NCI-H510A treated with DMSO at 0.1 percent for 48 hours (cell line): ENCODE results near the gene MTMR12.
"Not testable (repeated sequence)": the region's sequence is repeated elsewhere in the genome, so short reads cannot be mapped to it uniquely, and the experiment has no call there.

Source experiments
- DNase-seq: peaks from one replicate; lab custom pipeline; 2025; lab: John Stamatoyannopoulos, UW

MTMR12 gene

GRCh38 chr5:32325062-32325461 is 12.3 kb upstream of the MTMR12 start:
- no peak for DNase-seq

DNA sequence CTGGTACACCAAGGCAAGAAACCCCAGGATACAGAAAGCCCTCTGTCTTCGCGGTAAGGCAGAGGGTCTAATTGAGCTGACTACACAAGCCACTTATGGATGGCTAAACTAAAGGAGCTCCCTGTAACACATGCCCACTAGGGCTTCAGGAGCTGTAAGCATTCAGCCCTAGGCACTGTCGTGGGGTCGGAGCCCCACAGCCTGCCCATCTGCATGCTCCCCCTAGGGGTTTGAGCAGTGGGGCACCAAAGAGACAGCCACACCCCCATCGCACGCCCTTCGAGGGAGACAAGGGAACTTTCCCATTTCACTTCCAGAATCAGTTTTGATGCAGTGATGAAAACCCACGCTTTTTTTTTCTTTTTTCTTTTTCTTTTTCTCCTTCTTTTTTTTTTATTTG is 11.0 kb upstream of the MTMR12 start:
- DNase-seq: no peak

- DNase-seq: no peak
Observed at GRCh38 chr5:32322882-32323281, 10.1 kb upstream of the MTMR12 start.

DNA sequence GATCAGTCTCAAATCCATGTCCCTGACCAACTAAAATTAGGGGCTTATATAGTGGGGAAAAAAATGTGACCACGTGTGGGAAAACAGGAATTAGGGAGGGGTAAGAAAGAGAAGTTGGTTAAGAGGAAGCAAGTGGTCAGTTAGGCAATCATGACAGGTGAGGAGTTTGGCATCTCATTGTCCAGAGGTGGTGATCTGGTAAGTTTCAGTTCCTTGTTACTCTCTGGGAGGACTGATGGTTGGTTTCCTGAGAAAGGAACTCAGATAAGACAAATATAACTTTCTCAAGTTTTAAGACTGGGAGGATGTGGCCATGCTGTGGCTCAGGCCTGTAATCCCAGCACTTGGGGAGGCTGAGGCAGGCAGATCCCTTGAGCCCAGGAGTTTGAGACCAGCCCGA is 9.0 kb upstream of the MTMR12 start:
- DNase-seq: not testable (repeated sequence)

GRCh38 chr5:32320576-32320975 is 7.8 kb upstream of the MTMR12 start:
- DNase-seq: no peak

DNA sequence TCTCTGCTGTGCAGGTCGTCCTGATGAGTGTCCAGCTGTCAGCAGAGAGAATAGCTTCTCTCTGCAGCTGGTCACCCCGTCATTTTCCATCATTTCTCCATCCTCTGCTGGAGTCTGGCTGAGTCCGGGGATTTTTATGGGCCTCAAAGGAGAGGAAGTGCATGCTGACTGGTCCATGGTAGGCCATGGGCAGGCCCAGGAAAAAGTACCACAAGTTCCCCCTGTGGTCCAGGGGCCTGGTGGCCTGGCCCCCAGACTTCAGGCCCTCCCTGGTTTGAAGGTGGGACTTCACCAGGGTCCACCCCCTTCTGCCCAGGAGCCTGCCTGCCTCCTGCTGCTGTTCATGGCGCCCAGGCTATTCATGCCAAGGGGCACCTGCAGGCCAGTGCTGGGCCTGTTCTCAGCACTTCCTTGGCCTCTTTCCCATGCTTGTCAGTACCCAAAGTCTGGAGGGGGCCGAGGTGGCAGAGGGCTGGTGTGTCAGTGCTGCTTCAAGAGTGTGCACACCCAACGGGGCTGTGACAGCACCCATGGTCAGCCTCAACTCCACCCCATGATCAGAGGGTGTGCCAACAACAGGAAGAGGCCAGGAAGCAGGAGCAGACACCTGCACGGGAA is 7.3 kb upstream of the MTMR12 start:
- no peak for DNase-seq

DNA sequence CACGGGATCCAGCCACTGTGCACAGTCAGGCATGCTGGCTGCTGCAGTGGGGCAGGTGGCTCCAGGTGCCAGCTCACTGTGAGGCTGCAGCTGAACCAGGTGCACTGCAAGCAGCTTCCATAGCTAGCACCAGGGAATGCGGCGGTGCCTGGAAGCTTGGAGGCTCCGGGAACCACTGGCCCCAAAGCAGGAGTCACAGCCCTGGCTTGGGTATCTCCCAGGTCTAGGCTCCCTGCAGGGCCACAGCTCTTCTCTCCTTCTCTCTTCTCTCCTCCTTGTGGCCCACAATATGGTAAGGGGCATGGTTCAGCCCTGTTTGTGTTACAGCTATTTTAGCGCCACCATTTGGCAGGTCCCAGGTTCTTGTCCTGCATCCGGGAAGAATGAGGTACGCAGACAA is 6.7 kb upstream of the MTMR12 start:
- no peak for DNase-seq

DNA sequence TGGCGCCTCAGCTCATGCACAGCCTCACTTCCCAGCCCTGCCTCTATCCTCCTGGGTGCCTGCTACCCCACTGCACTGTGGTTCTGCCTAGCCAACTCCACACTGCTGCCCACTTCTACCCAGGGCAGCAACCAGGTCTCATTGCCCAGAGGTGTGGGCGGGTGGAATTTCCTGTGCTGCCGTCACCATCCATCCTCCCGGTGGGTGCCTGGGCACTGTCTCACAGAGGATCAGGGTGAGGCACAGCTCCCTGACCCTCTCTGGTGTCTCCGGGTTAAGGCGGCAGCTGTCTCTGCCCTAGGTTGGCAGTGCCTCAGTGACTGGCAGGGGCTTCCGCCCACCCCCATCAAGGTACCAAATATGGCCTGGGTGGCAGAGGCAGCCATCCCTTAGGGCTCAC is 4.3 kb upstream of the MTMR12 start:
- DNase-seq: no peak

DNA sequence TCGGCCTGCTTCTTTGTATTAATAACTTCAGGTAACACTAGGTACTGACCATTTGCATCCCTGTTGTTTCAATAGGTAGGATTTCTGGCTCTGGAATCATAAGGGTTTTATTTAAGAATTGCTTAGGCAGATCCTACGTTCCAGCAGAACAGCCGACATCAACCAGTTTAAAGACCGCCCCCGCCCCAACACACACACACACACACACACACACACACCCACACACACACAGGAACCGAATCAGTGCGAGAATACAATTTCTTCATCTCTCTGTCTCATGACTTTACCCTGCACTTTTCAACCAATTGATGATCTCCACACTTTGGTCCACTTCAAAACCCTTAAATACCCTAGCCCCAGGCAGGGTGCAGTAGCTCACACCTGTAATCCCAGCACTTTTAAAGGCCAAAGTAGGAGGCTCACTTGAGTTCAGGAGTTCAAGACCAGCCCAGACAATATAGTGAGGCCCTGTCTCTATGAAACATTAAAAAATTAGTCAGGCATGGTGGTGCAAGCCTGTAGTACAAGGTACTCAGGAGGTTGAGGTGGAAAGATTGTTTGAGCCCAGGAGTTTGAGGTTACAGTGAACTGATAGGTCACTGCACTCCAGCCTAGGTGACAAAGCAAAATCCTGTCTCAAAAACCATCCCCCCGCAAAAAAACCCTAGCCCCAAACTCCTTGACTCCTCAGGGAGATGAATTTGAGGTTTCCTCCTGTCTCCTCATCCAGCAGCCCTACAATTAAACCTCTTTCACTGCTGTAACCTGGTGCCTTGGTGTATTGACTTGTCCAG is 2.7 kb upstream of the MTMR12 start:
- DNase-seq: no peak

DNA sequence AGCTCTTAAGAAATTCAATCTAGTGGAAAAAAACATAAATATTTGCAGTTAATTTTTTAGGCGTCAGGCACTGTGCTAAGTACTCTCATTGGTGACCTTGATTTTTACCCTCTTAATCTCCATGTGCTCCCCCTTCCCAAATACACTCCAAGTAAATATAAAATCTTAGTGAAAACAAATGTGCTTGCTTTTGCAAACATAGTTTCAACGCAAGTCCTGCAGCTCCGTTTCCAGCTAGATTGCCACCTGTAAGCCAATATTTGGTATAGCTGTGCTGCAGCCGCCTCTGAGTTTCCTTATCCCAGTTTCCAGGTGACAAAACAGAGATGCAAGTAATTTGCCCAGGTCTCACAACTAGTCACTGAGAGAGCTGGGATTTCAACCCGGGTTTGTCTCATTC is 1.9 kb upstream of the MTMR12 start:
- no peak for DNase-seq

DNA sequence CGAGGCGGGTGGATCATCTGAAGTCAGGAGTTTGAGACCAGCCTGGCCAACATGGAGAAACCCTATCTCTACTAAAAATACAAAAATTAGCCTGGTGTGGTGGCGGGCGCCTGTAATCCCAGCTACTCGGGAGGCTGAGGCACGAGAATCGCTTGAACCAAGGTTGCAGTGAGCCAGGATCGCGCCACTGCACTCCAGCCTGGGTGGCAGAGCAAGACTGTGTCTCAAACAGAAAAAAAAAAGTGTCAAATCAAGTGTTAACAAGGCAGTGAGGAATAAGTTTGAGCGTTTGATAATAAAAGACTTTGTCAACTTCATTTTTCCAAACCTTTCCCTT is 1.4 kb upstream of the MTMR12 start:
- DNase-seq: not testable (repeated sequence)

- peak; percentile 40 for DNase-seq
Observed at GRCh38 chr5:32312197-32312594, 543 bp downstream of the MTMR12 start.

GRCh38 chr5:32311404-32312196 is 1.1 kb downstream of the MTMR12 start:
- DNase-seq: no peak

DNA sequence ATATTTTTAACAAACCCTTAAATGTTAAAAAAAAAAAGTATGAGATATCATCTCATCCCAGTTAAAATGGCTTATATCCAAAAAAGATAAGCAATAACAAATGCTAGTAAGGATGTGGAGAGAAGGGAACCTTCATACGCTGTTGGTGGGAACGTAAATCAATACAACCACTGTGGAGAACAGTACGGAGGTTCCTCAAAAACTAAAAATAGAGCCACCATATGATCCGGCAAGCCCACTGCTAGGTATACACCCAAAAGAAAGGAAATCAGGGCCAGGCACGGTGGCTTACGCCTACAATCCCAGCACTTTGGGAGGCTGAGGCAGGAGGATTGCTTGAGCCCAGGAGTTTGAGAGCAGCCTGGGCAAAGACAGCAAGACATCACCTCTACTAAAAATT is 3.0 kb downstream of the MTMR12 start:
- no peak for DNase-seq

GRCh38 chr5:32308946-32309345 is 3.8 kb downstream of the MTMR12 start:
- DNase-seq: no peak

- no peak for DNase-seq
Observed at GRCh38 chr5:32307769-32308194, 5.0 kb downstream of the MTMR12 start.

DNA sequence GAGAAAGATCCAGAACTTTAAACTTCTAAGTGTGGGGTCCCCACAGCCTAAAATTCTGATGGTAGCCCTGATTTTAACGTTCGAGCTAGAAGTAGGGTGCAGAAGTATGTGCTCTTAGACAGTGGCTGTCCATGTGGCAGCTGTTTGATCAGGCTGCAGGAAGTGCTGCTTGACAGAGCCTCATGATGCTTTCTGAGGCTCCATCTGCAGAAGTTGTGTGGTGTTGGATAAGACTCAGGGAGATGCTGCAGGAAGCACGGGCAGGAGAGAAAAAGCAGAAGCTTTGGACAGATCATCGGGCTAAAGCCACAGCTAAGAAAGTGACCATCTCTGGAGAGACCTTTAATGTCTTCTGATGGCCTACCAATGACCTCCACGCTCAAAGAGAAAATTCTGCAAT is 8.1 kb downstream of the MTMR12 start:
- DNase-seq: no peak

DNA sequence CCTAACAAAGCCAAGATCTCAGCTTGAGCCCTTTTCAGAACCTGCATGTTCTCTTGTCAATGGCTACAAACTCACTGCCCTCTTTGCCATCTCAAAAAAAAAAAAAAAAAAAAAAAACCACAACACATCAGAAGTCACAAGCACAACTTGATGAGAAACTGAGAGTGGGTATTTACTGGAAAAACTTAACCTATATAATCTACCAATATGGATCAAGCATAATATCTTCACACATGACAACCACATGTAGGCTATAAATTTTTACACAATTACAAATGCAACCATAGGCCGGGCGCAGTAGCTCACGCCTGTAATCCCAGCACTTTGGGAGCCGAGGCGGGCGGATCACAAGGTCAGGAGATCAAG is 9.0 kb downstream of the MTMR12 start:
- no peak for DNase-seq

GRCh38 chr5:32302835-32303754 is 9.6 kb downstream of the MTMR12 start:
- DNase-seq: no peak

DNA sequence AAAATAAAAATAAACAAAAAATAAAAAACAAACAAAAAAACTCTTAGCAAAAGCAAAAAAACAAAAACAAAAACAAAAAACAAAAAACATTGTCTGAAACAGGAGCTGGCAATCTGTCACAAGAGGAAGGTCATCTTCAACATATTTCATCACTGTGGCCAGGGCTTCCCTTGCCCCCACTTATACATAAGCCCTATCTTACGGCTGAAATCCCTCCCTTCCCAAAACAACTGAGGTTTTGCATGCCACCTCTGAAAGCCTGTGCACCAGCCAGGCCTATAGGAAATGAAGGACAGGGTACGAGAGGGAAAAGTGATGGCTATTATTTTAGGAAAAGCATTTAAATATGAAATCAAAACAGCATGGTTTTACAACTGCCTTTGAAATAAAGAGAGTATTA is 10.8 kb downstream of the MTMR12 start:
- no peak for DNase-seq

- no peak for DNase-seq
Observed at GRCh38 chr5:32299059-32299677, 13.6 kb downstream of the MTMR12 start.

GRCh38 chr5:32298059-32298415 is 14.7 kb downstream of the MTMR12 start:
- DNase-seq: no peak
